SK-N-SH treated with all-trans-retinoic acid at 6 μM for 48 hours (cell line): Measurements from ENCODE around the gene RMND5A.

Source experiments
- ZNF565 ChIP-seq: fragments of 450-650 bp; formaldehyde crosslinking; conservative IDR thresholded peaks from 2 replicates; pipeline ENCODE4 v1.5.0; 2020; ENCODE audit warnings: low read depth, mild to moderate bottlenecking, moderate library complexity
- ZNF70 ChIP-seq: fragments of 450-650 bp; formaldehyde crosslinking; IDR thresholded peaks from 2 replicates; pipeline ENCODE4 v1.5.0; 2020; ENCODE audit warnings: mild to moderate bottlenecking, moderate library complexity
- TF ChIP-seq, protein P1 (sequence below): fragments of 250-450 bp; sonication (Bioruptor Pico); IDR thresholded peaks from 2 replicates; pipeline ENCODE4 v1.5.0; 2020; ENCODE audit warnings: mild to moderate bottlenecking, moderate library complexity

DNA sequence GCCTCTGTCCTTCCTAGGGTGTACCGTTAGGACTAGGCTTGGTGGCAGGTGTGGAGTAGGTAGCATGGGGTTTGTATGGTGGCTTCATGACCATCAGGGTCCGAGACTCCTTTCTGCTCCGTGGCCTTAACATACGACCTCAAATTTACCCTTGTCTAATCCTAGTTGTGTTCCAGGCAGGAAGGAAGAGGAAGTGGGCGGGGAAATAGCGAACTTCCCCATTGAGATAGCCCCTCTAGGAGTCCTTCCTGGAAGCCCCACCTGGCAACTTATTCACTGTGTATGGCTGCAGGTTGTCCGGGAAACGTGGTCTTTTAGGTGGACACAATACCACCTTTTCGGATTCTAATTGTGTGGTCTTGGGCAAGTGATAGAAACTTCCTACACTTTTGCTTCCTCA is 61.3 kb downstream of the RMND5A start:
- TF ChIP-seq ZNF565 (no peak), ZNF70 (CRISPR knock-in tag) (no peak)
- TF ChIP-seq, protein P1, sequence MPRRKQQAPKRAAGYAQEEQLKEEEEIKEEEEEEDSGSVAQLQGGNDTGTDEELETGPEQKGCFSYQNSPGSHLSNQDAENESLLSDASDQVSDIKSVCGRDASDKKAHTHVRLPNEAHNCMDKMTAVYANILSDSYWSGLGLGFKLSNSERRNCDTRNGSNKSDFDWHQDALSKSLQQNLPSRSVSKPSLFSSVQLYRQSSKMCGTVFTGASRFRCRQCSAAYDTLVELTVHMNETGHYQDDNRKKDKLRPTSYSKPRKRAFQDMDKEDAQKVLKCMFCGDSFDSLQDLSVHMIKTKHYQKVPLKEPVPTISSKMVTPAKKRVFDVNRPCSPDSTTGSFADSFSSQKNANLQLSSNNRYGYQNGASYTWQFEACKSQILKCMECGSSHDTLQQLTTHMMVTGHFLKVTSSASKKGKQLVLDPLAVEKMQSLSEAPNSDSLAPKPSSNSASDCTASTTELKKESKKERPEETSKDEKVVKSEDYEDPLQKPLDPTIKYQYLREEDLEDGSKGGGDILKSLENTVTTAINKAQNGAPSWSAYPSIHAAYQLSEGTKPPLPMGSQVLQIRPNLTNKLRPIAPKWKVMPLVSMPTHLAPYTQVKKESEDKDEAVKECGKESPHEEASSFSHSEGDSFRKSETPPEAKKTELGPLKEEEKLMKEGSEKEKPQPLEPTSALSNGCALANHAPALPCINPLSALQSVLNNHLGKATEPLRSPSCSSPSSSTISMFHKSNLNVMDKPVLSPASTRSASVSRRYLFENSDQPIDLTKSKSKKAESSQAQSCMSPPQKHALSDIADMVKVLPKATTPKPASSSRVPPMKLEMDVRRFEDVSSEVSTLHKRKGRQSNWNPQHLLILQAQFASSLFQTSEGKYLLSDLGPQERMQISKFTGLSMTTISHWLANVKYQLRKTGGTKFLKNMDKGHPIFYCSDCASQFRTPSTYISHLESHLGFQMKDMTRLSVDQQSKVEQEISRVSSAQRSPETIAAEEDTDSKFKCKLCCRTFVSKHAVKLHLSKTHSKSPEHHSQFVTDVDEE (CRISPR knock-in tag), result no peak
